HepG2 (cell line): ENCODE measurements around the gene ZBP1. TPM values are rescaled to one million over a fixed set of nuclear protein-coding genes. Genes with fewer than 3 reads are reported as not detected.
A peak's percentile ranks its signal among the peaks of the same experiment; 100 is the strongest.

ENCODE experiments used
- AKAP8 ChIP-seq: sonication (generic); formaldehyde crosslinking; IDR thresholded peaks from 2 replicates; pipeline ENCODE4 v1.5.1; 2020; ENCODE audit warnings: mild to moderate bottlenecking, missing genetic modification reagents
- ISL2 ChIP-seq: sonication (generic); formaldehyde crosslinking; IDR thresholded peaks from 2 replicates; pipeline ENCODE4 v1.5.0; 2020; ENCODE audit warnings: missing genetic modification reagents
- JUN ChIP-seq: sonication (generic); formaldehyde crosslinking; IDR thresholded peaks from 2 replicates; pipeline ENCODE4 v1.4.0; 2020; ENCODE audit warnings: mild to moderate bottlenecking, missing genetic modification reagents
- KLF13 ChIP-seq: sonication (generic); formaldehyde crosslinking; IDR thresholded peaks from 2 replicates; pipeline ENCODE4 v1.4.0; 2020; ENCODE audit warnings: mild to moderate bottlenecking, missing genetic modification reagents
- NONO ChIP-seq, 2 experiments: fragments of 450-650 bp in 1 of 2; sonication (generic) in 1 of 2; formaldehyde crosslinking in 1 of 2; IDR thresholded peaks in 1 of 2; conservative IDR thresholded peaks in 1 of 2; 2 replicates each; pipeline versions ENCODE4 v1.6.1 to v1.8.0; 2017 to 2022; ENCODE audit warnings: mild to moderate bottlenecking in 1 of 2, missing genetic modification reagents in 1 of 2, moderate library complexity in 1 of 2
- TP53 ChIP-seq: sonication (generic); formaldehyde crosslinking; conservative IDR thresholded peaks from 2 replicates; pipeline ENCODE4 v1.4.0; 2020; ENCODE audit warnings: missing genetic modification reagents
- ZFP90 ChIP-seq: sonication (generic); formaldehyde crosslinking; IDR thresholded peaks from 2 replicates; pipeline ENCODE4 v1.8.0; 2022; ENCODE audit warnings: missing genetic modification reagents, mild to moderate bottlenecking, inconsistent platforms, borderline replicate concordance
- ZNF256 ChIP-seq: sonication (generic); formaldehyde crosslinking; conservative IDR thresholded peaks from 2 replicates; pipeline ENCODE4 v1.4.0; 2020; ENCODE audit warnings: missing genetic modification reagents
- ZNF451 ChIP-seq: sonication (generic); formaldehyde crosslinking; IDR thresholded peaks from 2 replicates; pipeline ENCODE4 v1.5.0; 2020; ENCODE audit warnings: mild to moderate bottlenecking, missing genetic modification reagents
- ZNF547 ChIP-seq: sonication (generic); formaldehyde crosslinking; IDR thresholded peaks from 2 replicates; pipeline ENCODE4 v1.5.1; 2020; ENCODE audit warnings: mild to moderate bottlenecking, missing genetic modification reagents
- ZNF564 ChIP-seq: sonication (generic); formaldehyde crosslinking; IDR thresholded peaks from 2 replicates; pipeline ENCODE4 v1.8.1; 2023; ENCODE audit warnings: mild to moderate bottlenecking, missing genetic modification reagents
- ZNF713 ChIP-seq: sonication (generic); formaldehyde crosslinking; IDR thresholded peaks from 2 replicates; pipeline ENCODE4 v1.4.0; 2020; ENCODE audit warnings: mild to moderate bottlenecking, missing genetic modification reagents
- polyA plus RNA-seq, 8 experiments: library from polyadenylated mRNA; depleted of rRNA in 3 of 8; stranded (reverse) in 7 of 8; unstranded in 1 of 8; fragments of >200 nt; fragmentation: Illumina TruSeq in 4 of 8; extraction: Trizol in 4 of 8; gene quantifications; 2 replicates each; pipeline versions ENCODE4 v1.2.1 to v1.2.3, GENCODE V29; 2011 to 2016; ENCODE audit warnings: low read depth in 4 of 8, missing spikeins in 1 of 8, mixed read lengths in 1 of 8; ENCODE audit not compliant: insufficient read depth in 1 of 8
- total RNA-seq, 5 experiments: library from RNA; depleted of rRNA; stranded (reverse); fragments of >200 nt; fragmentation: Illumina TruSeq; extraction: Trizol; gene quantifications; 2 replicates each; pipeline ENCODE4 v1.2.3, GENCODE V29; 2016; ENCODE audit warnings: low read depth in 1 of 5
- TF ChIP-seq, protein P1 (sequence below): sonication (generic); formaldehyde crosslinking; IDR thresholded peaks from 2 replicates; pipeline ENCODE4 v1.5.1; 2020; ENCODE audit warnings: mild to moderate bottlenecking, missing genetic modification reagents, borderline replicate concordance
- TF ChIP-seq, protein P2 (sequence below): sonication (generic); formaldehyde crosslinking; IDR thresholded peaks from 2 replicates; pipeline ENCODE4 v1.5.1; 2020; ENCODE audit warnings: mild to moderate bottlenecking, missing genetic modification reagents
- TF ChIP-seq, protein P3 (sequence below): sonication (generic); formaldehyde crosslinking; IDR thresholded peaks from 2 replicates; pipeline ENCODE4 v1.4.0; 2020; ENCODE audit warnings: missing genetic modification reagents

ZBP1 gene
- total and polyA plus RNA-seq, 2 of the 13 experiments (the other 11 are each of a cell fraction or from before 2014, with no cell fraction given): not detected

DNA sequence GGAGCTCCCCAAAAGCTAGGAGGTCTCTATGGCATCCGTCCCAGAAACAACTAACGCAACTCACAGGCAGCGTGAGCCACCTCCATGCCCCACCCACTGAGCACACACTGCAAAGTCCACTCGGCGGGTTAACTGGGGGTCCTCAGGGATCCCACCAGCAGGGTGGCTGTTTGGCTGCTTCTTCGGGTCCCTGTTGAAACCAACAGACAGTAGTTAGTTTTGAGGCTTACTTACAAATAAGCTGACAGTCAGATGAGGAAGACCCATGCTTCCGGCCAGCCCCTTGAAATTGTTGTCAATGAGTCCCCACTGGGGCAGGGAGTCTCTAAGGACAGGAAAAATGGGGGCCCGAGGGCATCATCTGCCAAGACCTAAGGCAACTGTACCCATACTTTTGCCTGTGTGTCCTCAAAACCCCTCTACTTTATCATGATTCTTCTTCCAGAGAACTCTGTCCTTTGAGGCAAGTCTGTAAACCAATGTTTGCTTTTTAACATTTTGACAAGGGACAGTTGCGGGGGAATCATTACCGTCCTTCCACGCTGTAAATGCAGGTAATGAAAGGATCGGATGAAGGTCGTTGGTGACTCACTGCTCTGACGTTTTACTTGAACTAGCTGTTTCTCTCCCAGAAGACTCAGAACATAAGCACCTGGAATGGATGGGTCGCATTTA, 61.5 kb downstream of the ZBP1 start (continued):
- TF ChIP-seq, protein P1, sequence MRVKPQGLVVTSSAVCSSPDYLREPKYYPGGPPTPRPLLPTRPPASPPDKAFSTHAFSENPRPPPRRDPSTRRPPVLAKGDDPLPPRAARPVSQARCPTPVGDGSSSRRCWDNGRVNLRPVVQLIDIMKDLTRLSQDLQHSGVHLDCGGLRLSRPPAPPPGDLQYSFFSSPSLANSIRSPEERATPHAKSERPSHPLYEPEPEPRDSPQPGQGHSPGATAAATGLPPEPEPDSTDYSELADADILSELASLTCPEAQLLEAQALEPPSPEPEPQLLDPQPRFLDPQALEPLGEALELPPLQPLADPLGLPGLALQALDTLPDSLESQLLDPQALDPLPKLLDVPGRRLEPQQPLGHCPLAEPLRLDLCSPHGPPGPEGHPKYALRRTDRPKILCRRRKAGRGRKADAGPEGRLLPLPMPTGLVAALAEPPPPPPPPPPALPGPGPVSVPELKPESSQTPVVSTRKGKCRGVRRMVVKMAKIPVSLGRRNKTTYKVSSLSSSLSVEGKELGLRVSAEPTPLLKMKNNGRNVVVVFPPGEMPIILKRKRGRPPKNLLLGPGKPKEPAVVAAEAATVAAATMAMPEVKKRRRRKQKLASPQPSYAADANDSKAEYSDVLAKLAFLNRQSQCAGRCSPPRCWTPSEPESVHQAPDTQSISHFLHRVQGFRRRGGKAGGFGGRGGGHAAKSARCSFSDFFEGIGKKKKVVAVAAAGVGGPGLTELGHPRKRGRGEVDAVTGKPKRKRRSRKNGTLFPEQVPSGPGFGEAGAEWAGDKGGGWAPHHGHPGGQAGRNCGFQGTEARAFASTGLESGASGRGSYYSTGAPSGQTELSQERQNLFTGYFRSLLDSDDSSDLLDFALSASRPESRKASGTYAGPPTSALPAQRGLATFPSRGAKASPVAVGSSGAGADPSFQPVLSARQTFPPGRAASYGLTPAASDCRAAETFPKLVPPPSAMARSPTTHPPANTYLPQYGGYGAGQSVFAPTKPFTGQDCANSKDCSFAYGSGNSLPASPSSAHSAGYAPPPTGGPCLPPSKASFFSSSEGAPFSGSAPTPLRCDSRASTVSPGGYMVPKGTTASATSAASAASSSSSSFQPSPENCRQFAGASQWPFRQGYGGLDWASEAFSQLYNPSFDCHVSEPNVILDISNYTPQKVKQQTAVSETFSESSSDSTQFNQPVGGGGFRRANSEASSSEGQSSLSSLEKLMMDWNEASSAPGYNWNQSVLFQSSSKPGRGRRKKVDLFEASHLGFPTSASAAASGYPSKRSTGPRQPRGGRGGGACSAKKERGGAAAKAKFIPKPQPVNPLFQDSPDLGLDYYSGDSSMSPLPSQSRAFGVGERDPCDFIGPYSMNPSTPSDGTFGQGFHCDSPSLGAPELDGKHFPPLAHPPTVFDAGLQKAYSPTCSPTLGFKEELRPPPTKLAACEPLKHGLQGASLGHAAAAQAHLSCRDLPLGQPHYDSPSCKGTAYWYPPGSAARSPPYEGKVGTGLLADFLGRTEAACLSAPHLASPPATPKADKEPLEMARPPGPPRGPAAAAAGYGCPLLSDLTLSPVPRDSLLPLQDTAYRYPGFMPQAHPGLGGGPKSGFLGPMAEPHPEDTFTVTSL: peak; percentile 74; the same call in 1 of the 2 replicates
- TF ChIP-seq ZNF451 (CRISPR knock-in tag) (0 out of 2 replicates have a peak, but pooled peaks have one; percentile 57), JUN (CRISPR knock-in tag) (0 out of 2 replicates have a peak, but pooled peaks have one; percentile 21), ZNF713 (CRISPR knock-in tag) (0 out of 2 replicates have a peak, but pooled peaks have one; percentile 13), ZNF547 (CRISPR knock-in tag) (no peak), ISL2 (CRISPR knock-in tag) (no peak), ZNF564 (CRISPR knock-in tag) (no peak), AKAP8 (no peak), KLF13 (CRISPR knock-in tag) (no peak), NONO (IDR thresholded peaks at IDR 0.05) (no peak), NONO (CRISPR knock-in tag; conservative IDR thresholded peaks at IDR 0.05) (peak; percentile 57; the same call in 1 of the 2 replicates), TP53 (CRISPR knock-in tag) (peak; percentile 20; the same call in 1 of the 2 replicates), ZNF256 (CRISPR knock-in tag) (no peak), ZFP90 (CRISPR knock-in tag) (0 out of 2 replicates have a peak, but pooled peaks have one; percentile 21)
- TF ChIP-seq, protein P2, sequence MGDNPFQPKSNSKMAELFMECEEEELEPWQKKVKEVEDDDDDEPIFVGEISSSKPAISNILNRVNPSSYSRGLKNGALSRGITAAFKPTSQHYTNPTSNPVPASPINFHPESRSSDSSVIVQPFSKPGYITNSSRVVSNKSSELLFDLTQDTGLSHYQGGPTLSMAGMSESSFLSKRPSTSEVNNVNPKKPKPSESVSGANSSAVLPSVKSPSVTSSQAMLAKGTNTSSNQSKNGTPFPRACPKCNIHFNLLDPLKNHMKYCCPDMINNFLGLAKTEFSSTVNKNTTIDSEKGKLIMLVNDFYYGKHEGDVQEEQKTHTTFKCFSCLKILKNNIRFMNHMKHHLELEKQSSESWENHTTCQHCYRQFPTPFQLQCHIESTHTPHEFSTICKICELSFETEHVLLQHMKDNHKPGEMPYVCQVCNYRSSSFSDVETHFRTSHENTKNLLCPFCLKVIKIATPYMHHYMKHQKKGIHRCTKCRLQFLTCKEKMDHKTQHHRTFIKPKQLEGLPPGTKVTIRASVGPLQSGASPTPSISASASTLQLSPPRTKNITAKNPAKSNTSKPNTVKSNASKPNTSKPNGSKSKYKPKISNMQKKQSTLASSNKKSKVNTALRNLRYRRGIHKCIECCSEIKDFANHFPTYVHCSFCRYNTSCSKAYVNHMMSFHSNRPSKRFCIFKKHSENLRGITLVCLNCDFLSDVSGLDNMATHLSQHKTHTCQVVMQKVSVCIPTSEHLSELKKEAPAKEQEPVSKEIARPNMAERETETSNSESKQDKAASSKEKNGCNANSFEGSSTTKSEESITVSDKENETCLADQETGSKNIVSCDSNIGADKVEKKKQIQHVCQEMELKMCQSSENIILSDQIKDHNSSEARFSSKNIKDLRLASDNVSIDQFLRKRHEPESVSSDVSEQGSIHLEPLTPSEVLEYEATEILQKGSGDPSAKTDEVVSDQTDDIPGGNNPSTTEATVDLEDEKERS: peak; percentile 78; the same call in 1 of the 2 replicates
- TF ChIP-seq, protein P3, sequence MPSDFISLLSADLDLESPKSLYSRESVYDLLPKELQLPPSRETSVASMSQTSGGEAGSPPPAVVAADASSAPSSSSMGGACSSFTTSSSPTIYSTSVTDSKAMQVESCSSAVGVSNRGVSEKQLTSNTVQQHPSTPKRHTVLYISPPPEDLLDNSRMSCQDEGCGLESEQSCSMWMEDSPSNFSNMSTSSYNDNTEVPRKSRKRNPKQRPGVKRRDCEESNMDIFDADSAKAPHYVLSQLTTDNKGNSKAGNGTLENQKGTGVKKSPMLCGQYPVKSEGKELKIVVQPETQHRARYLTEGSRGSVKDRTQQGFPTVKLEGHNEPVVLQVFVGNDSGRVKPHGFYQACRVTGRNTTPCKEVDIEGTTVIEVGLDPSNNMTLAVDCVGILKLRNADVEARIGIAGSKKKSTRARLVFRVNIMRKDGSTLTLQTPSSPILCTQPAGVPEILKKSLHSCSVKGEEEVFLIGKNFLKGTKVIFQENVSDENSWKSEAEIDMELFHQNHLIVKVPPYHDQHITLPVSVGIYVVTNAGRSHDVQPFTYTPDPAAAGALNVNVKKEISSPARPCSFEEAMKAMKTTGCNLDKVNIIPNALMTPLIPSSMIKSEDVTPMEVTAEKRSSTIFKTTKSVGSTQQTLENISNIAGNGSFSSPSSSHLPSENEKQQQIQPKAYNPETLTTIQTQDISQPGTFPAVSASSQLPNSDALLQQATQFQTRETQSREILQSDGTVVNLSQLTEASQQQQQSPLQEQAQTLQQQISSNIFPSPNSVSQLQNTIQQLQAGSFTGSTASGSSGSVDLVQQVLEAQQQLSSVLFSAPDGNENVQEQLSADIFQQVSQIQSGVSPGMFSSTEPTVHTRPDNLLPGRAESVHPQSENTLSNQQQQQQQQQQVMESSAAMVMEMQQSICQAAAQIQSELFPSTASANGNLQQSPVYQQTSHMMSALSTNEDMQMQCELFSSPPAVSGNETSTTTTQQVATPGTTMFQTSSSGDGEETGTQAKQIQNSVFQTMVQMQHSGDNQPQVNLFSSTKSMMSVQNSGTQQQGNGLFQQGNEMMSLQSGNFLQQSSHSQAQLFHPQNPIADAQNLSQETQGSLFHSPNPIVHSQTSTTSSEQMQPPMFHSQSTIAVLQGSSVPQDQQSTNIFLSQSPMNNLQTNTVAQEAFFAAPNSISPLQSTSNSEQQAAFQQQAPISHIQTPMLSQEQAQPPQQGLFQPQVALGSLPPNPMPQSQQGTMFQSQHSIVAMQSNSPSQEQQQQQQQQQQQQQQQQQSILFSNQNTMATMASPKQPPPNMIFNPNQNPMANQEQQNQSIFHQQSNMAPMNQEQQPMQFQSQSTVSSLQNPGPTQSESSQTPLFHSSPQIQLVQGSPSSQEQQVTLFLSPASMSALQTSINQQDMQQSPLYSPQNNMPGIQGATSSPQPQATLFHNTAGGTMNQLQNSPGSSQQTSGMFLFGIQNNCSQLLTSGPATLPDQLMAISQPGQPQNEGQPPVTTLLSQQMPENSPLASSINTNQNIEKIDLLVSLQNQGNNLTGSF (CRISPR knock-in tag): no peak
